Erythroblast (primary cell): ENCODE measurements around the gene TRMT6.

ENCODE experiments used
- GATA1 ChIP-seq: IDR thresholded peaks from 2 replicates; pipeline ENCODE4 v1.6.1; 2011; ENCODE audit warnings: low read depth, mild to moderate bottlenecking, control low read depth, low read length, moderate library complexity
- POLR2A ChIP-seq: IDR thresholded peaks from 2 replicates; pipeline ENCODE4 v1.6.1; 2011; ENCODE audit warnings: mild to moderate bottlenecking, low read length

- TF ChIP-seq POLR2A (no peak), GATA1 (no peak)
Observed at GRCh38 chr20:5938456-5939029, 11.8 kb downstream of the TRMT6 start.
